Spleen (tissue), 7 donors: ENCODE results near the gene C16orf95.

Experiments
- CTCF ChIP-seq, 11 experiments: fragments of 200-600 bp in 7 of 11; fragments of 450-650 bp in 4 of 11; sonication (generic) in 4 of 11; IDR thresholded peaks in 8 of 11; conservative IDR thresholded peaks in 3 of 11; 1 replicate in 7 of 11; 2 replicates in 4 of 11; pipeline versions ENCODE4 v1.4.0 to v1.8.0; 2016 to 2021; ENCODE audit warnings: antibody characterized with exemption in 11 of 11, inconsistent platforms in 4 of 11, mild to moderate bottlenecking in 1 of 11
- POLR2AphosphoS5 ChIP-seq, 3 donors: sonication (generic); formaldehyde crosslinking; IDR thresholded peaks; one replicate each; pipeline ENCODE4 v1.5.1; 2017; ENCODE audit warnings: antibody characterized with exemption in 3 of 3
- donor health status: DM: no; HTN: no; CAD: no; lungs with moderate emphysema.
- donor health status: DM: no; HTN: no; CAD: no.
- donor health status: DM: no; HTN: no; CAD: no.

GRCh38 chr16:87333581-87334331 is 16.6 kb upstream of the C16orf95 start:
- TF ChIP-seq CTCF (IDR thresholded peaks at IDR 0.05 in 8 of 11, conservative IDR thresholded peaks at IDR 0.05 in 3 of 11) (no peak), POLR2AphosphoS5 (IDR thresholded peaks at IDR 0.05) (no peak)
